ENCODE data around the gene SUN5. TPM values are rescaled to one million over a fixed set of nuclear protein-coding genes. Genes with fewer than 3 reads are reported as not detected.

The SUN5 gene
- total RNA-seq, 4 donors from 2014 or later, result not detected

DNA sequence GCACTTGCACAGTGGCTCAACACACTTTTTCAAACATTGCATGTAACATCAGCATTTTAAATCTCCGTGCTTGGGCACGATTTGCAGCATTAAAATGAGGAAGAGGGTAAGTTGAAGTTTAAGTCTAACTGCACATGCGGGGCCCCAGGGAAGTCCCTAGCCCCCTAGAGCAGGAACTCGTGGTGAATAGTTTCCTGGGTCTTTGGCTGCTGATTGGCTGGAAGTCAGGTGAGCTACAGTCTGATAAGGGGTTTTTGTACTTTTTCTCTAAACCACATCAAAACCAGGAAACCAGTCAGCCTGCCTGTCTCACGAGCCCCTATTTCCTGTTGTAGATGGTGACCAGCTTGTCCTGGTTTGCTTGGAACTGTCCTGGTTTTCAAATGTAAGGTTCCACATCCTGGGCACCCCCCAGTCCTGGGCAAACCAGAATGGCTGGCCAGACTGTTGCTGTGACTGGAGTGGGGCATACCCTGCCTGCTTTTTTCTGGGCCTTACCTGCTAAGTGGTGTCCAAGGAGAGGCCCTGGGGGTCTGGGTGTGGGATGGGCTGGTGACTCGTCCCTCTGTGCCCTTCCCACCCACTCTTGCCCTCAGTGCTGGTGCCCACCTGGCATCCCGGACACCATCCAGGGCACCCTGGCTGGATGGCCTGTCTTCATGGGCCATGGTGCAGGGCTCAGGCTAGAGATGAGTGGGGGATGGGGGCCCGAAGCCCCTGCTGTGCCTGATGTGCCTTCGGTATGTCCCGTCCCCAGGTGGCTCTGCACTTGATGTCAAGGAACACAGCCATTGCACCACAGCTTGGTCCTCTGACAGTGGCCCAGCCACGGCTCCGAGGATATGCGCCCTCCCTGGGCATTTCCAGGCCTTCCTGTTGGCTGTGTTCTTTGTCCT lies 31.8 kb downstream of the SUN5 start:
- TF ChIP-seq, protein P1, sequence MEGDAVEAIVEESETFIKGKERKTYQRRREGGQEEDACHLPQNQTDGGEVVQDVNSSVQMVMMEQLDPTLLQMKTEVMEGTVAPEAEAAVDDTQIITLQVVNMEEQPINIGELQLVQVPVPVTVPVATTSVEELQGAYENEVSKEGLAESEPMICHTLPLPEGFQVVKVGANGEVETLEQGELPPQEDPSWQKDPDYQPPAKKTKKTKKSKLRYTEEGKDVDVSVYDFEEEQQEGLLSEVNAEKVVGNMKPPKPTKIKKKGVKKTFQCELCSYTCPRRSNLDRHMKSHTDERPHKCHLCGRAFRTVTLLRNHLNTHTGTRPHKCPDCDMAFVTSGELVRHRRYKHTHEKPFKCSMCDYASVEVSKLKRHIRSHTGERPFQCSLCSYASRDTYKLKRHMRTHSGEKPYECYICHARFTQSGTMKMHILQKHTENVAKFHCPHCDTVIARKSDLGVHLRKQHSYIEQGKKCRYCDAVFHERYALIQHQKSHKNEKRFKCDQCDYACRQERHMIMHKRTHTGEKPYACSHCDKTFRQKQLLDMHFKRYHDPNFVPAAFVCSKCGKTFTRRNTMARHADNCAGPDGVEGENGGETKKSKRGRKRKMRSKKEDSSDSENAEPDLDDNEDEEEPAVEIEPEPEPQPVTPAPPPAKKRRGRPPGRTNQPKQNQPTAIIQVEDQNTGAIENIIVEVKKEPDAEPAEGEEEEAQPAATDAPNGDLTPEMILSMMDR (IDR thresholded peaks at IDR 0.05), result no peak
- no peak for DNase-seq (ENCODE audit: low spot score)
- ATAC-seq (ENCODE audit: low FRiP score), result no peak

DNA sequence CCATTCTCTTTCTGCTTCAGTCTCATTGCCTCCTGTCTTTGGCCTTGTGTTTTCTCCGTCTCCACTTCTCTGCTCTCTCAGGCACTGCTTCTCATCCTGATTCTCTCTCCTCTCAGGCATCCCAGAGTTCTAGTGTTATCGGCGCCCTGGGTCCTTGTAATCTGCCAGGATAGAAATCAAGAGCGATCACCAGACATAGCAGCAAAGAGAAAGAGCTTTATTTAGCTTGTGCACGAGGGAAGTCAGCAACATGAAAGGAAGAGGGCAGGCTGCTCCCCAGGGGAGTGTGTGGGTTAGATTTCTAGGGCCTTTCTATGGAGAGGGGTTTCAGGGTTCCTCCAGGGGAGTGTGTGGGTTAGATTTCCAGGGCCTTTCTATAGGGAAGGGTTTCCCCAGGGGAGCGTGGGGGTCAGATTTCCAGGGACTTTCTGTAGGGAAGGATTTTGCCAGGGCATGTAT lies 32.5 kb downstream of the SUN5 start:
- ATAC-seq (ENCODE audit: low FRiP score), result no peak

DNA sequence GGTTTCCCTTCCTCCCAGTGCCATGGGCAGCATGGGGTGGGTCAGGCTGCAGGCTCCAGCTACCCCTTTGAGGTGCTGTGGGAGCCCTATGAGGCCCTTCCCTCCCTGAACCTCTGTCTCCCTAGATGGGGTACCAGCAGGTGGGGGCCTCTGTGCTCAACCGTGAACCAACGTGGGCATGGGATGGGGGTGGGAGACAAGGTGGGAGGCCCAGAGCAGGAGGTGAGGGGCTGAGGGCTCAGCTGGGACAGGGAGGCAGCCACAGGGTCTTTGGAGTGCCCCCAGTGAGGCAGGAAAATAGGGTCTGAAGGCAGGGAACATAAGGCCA lies 33.3 kb downstream of the SUN5 start:
- TF ChIP-seq, protein P1 (IDR thresholded peaks at IDR 0.05), result no peak
- ATAC-seq (ENCODE audit: low FRiP score) (no peak), DNase-seq (ENCODE audit: low spot score) (no peak)

More for the DNA sequence above, 32.5 kb downstream of the SUN5 start:
- DNase-seq (ENCODE audit: low spot score), result no peak
- TF ChIP-seq, protein P1 (IDR thresholded peaks at IDR 0.05), result no peak

DNA sequence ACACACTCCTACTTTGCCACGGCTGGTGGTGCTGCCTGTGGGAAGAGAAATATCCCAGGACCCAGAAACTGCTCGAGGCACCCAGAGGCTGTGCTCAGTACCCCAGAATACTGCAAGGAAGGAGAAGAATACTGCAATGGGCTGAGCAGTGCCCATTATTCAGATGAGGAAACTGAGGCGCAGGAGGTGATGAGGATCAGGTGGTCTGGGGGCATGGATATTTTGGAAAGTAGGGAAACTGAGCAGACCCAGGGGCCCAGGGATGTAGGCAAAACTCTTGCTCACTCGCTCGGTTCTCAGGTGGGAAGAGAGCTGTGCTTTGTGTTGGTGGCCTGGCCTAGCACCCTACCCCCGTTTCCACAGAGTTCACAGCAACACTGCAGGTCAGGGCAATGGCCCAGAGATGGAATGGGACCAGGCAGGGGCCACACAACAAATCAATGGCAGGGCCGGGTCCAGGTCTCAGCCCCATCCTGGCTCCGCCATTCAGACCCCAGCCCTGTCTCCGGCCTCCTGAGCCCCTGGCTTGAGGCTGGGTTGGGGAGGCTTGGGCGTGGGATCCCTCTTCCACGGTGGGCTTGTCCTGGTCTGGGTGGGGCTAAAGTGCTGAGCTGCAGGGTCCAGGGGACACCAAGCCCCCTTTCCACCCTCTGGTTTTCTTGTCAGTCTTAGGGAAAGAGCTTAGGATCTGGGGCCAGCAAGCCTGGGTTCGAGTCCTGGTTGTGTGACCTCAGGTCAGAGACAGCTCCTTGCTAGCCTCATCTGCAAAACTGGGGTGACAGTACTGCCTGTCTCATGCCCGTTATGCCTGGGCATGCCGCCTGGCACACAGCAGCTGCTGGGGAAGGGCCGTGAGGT lies 33.9 kb downstream of the SUN5 start:
- no peak for DNase-seq (ENCODE audit: low spot score)
- TF ChIP-seq, protein P1 (IDR thresholded peaks at IDR 0.05), result no peak
- ATAC-seq (ENCODE audit: low FRiP score), result no peak

DNA sequence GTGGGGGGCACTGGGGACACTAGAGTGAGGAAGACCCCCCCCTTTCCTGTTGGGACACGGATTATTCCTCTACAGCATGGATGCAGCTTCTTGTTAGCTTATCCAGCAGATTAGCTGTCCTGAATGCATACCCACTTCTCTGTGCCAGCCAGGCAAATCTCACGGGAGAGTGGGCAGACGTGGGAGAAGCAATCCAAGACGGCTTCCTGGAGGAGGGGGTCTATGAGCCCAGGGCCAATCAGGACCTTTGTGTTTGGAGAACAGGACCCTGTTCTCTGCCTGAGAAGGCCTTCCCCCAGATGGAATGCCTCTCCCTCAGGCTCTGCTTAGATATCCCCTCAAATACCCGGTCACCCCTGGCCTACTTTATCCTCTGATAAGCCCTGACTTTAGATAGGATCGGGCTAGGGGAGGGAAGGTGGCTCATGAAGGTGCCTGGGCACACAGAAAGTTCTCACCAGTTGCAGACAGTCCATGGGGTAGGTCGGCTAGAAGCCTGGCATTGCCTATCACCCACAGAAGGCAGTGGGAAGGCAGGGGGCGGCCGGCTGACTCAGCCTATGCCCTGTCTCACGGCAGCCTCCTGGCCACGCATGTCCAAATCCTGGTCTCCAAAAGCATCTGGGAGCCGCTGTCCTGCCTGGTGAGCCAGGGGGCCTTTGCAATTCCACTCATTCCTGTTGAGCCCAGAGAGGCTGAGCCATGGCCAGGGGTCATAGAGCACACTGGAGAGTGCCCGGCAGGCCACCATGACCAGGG lies 34.7 kb downstream of the SUN5 start:
- TF ChIP-seq, protein P1 (IDR thresholded peaks at IDR 0.05), result no peak
- ATAC-seq (ENCODE audit: low FRiP score), result no peak
- DNase-seq (ENCODE audit: low spot score), result no peak

DNA sequence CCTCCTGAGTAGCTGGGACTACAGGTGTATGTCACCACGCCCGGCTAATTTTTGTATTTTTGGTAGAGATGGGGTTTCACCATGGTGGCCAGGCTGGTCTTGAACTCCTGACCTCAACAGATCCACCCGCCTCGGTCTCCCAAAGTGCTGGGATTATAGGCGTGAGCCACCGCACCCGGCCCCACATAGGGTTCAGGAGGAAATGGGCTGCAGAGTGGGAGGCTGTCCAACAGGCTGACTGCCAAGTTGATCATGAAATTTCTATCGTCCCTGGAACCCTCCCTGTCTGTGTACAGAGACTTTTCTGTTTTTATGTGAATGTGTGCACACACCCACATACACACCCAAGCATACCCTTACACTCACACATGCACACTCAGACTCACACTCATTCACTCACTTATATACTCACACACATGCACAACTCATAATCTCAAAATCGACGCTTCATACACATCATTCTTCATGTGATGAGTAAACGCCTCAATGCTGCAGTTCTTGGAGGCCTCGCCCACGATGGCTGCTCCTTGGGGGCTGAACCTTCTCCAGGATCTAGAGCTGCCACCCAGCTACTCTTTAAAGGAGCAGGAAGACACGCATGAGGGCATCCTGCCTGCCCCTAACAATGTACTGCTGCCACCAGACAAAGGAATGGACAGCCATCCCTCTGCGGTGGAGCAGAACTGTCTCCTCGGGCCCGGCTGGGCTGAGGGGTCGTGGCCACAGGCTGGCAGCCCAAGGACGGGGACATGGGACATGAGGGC lies 35.6 kb downstream of the SUN5 start:
- TF ChIP-seq, protein P1 (IDR thresholded peaks at IDR 0.05), result no peak
- no peak for DNase-seq (ENCODE audit: low spot score)

More for the DNA sequence above, 35.6 kb downstream of the SUN5 start:
- ATAC-seq (ENCODE audit: low FRiP score), result no peak
